Measurements from ENCODE around the gene MLPH. TPM values are rescaled to one million over a fixed set of nuclear protein-coding genes. Genes with fewer than 3 reads are reported as not detected.
A peak's percentile ranks its signal among the peaks of the same experiment; 100 is the strongest.
"Not testable (repeated sequence)": the region's sequence is repeated elsewhere in the genome, so short reads cannot be mapped to it uniquely, and the experiment has no call there.

MLPH gene
- polyA plus RNA-seq, 4 donors = 13.2 to 52.0 (median 18.9) TPM

- Histone ChIP-seq H3K27ac (ENCODE audit: low read depth in 1 of 3, low read length in 2 of 3) (no peak overlapping the region), H3K4me3 (ENCODE audit: low read depth in 1 of 3, low read length in 3 of 3) (no peak overlapping the region), H3K9me3 (ENCODE audit: control insufficient read depth in 2 of 2, insufficient read depth in 1 of 2, low read depth in 1 of 2, low read length in 1 of 2) (no peaks in the 10 kb centered on the region), H3K36me3 (ENCODE audit: control insufficient read depth in 3 of 3, insufficient read depth in 2 of 3, low read depth in 1 of 3, low read length in 3 of 3) (no peaks in the 10 kb centered on the region), H3K27me3 (ENCODE audit: control insufficient read depth in 3 of 3, insufficient read depth in 3 of 3, low read length in 3 of 3) (peaks cover 0 to 3% (median 0%) of the 10 kb centered on the region in 3 donors), H3K4me1 (ENCODE audit: control insufficient read depth in 3 of 3, insufficient read depth in 2 of 3, low read depth in 1 of 3, low read length in 2 of 3) (peaks cover 0 to 7% (median 0%) of the 10 kb centered on the region in 3 donors)
- FAIRE-seq = no peak
- WGBS, 3 donors = 75 to 82% (median 81%) methylated on average over 3 of the region's 3 CpGs
- no peak for DNase-seq
These were observed 27.3 kb upstream of the MLPH start for GRCh38 chr2:237459741-237460174.

DNA sequence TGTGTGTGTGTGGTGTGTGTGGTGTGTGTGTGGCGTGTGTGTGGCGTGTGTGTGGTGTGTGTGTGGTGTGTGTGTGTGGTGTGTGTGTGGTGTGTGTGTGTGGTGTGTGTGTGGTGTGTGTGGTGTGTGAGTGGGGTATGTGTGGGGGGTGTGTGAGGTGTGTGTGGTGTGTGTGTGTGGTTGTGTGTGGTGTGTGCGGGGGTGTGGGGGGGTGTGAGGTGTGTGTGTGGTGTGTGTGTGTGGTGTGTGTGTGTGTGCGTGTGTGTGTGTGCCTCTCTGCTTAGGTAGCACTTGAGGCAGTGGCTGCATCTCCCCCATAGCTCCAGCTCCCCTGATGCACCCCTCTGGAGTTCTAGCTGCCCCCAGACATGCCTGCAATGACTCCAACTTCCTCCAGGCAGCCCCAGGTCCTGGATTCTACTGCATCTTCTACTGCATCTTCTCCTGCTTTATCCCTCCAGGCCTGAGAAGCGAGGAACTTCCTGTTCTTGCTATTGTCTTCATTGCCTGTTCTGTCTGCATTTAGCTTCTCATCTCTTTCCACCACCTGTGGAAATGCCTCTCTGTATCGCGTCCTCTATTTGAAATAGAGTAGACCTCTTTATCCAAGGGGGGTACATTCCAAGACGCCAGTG, 22.2 kb upstream of the MLPH start:
- Histone ChIP-seq H3K36me3 (ENCODE audit: control insufficient read depth in 3 of 3, insufficient read depth in 2 of 3, low read depth in 1 of 3, low read length in 3 of 3) (no peaks in the 10 kb centered on the region), H3K27ac (ENCODE audit: low read depth in 1 of 3, low read length in 2 of 3) (no peak overlapping the region), H3K9me3 (ENCODE audit: control insufficient read depth in 2 of 2, insufficient read depth in 1 of 2, low read depth in 1 of 2, low read length in 1 of 2) (no peaks in the 10 kb centered on the region), H3K4me3 (ENCODE audit: low read depth in 1 of 3, low read length in 3 of 3) (no peak overlapping the region), H3K27me3 (ENCODE audit: control insufficient read depth in 3 of 3, insufficient read depth in 3 of 3, low read length in 3 of 3) (no peaks in the 10 kb centered on the region), H3K4me1 (ENCODE audit: control insufficient read depth in 3 of 3, insufficient read depth in 2 of 3, low read depth in 1 of 3, low read length in 2 of 3) (no peaks in the 10 kb centered on the region)
- no peak for DNase-seq
- no peak for FAIRE-seq
- 84 to 92% (median 90%) methylated on average over 6 to 8 of the region's 8 CpGs for WGBS, 3 donors

DNA sequence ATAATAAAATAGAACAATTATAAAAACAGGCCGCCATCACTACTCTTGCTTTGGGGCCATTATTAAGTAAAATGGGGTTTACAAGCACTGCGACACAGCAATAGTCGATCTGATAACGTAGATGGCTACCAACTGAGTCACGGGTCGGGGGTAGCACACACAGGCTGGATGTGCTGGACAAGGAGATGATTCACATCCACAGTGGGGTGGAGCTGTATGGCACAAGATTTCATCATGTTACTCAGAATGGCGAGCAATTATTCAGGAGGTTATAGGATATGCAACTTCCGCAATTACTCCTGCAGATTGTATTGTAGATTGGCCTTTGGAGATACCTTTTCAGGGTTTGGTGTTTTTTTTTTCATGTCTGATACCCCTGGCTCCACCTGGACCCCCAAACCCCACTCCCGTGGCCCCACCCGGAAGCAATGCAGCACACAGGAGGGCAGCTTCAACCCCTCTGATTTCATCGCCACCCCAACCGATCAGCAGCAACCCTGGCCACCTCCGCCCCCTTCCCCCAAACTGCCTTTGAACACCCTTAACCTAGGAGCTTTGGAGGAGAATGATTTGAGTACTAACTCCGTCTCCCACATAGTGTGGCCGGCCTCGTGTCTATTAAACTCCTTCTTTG, 21.4 kb upstream of the MLPH start:
- peak overlapping the region in 1 of 3 donors; percentile 5 for H3K27ac ChIP-seq (ENCODE audit: low read depth in 1 of 3, low read length in 2 of 3)
- H3K4me3 ChIP-seq (ENCODE audit: low read depth in 1 of 3, low read length in 3 of 3) = no peak overlapping the region
- no peaks in the 10 kb centered on the region for H3K4me1 ChIP-seq (ENCODE audit: control insufficient read depth in 3 of 3, insufficient read depth in 2 of 3, low read depth in 1 of 3, low read length in 2 of 3)
- DNase-seq (no peak), FAIRE-seq (no peak)
- H3K9me3 ChIP-seq (ENCODE audit: control insufficient read depth in 2 of 2, insufficient read depth in 1 of 2, low read depth in 1 of 2, low read length in 1 of 2) = no peaks in the 10 kb centered on the region
- 84 to 95% (median 88%) methylated on average over 16 of the region's 16 CpGs for WGBS, 3 donors
- no peaks in the 10 kb centered on the region for H3K27me3 ChIP-seq (ENCODE audit: control insufficient read depth in 3 of 3, insufficient read depth in 3 of 3, low read length in 3 of 3)
- no peaks in the 10 kb centered on the region for H3K36me3 ChIP-seq (ENCODE audit: control insufficient read depth in 3 of 3, insufficient read depth in 2 of 3, low read depth in 1 of 3, low read length in 3 of 3)

DNA sequence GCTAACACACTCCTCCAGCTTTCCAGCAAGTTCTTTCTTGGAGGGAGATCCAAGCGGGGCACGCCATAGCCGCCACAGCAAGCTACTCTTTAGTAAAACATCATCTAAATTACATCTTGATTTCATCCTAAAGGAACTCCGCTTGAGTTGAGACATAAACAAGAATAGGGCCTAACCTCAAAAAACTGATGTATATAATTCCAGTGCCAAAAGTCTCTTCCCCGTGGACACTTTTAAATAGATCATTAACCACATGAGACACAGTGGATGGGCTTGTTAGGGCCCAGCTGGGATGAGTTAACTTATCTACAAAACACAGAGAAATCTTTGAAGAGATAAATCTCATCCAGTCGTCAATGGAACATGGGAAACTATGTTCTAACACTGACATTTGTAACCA, 20.8 kb upstream of the MLPH start:
- DNase-seq (peak in 1 of 2 donors; percentile 25), FAIRE-seq (no peak)
- 53 to 77% (median 76%) methylated on average over 6 of the region's 6 CpGs for WGBS, 3 donors
- Histone ChIP-seq H3K27me3 (ENCODE audit: control insufficient read depth in 3 of 3, insufficient read depth in 3 of 3, low read length in 3 of 3) (no peaks in the 10 kb centered on the region), H3K27ac (ENCODE audit: low read depth in 1 of 3, low read length in 2 of 3) (peak overlapping the region in 1 of 3 donors; percentile 5), H3K4me1 (ENCODE audit: control insufficient read depth in 3 of 3, insufficient read depth in 2 of 3, low read depth in 1 of 3, low read length in 2 of 3) (no peaks in the 10 kb centered on the region), H3K36me3 (ENCODE audit: control insufficient read depth in 3 of 3, insufficient read depth in 2 of 3, low read depth in 1 of 3, low read length in 3 of 3) (no peaks in the 10 kb centered on the region), H3K4me3 (ENCODE audit: low read depth in 1 of 3, low read length in 3 of 3) (no peak overlapping the region), H3K9me3 (ENCODE audit: control insufficient read depth in 2 of 2, insufficient read depth in 1 of 2, low read depth in 1 of 2, low read length in 1 of 2) (no peaks in the 10 kb centered on the region)

GRCh38 chr2:237467447-237468179, 19.4 kb upstream of the MLPH start:
- FAIRE-seq (no peak), DNase-seq (no peak)
- 43 to 67% (median 60%) methylated on average over 5 of the region's 5 CpGs for WGBS, 3 donors
- Histone ChIP-seq H3K4me3 (ENCODE audit: low read depth in 1 of 3, low read length in 3 of 3) (no peak overlapping the region), H3K27ac (ENCODE audit: low read depth in 1 of 3, low read length in 2 of 3) (no peak overlapping the region), H3K4me1 (ENCODE audit: control insufficient read depth in 3 of 3, insufficient read depth in 2 of 3, low read depth in 1 of 3, low read length in 2 of 3) (no peaks in the 10 kb centered on the region), H3K27me3 (ENCODE audit: control insufficient read depth in 3 of 3, insufficient read depth in 3 of 3, low read length in 3 of 3) (no peaks in the 10 kb centered on the region), H3K36me3 (ENCODE audit: control insufficient read depth in 3 of 3, insufficient read depth in 2 of 3, low read depth in 1 of 3, low read length in 3 of 3) (no peaks in the 10 kb centered on the region), H3K9me3 (ENCODE audit: control insufficient read depth in 2 of 2, insufficient read depth in 1 of 2, low read depth in 1 of 2, low read length in 1 of 2) (no peaks in the 10 kb centered on the region)

GRCh38 chr2:237469410-237469809, 17.6 kb upstream of the MLPH start:
- not testable (repeated sequence) for DNase-seq; H3K27ac ChIP-seq (ENCODE audit: low read depth in 1 of 3, low read length in 2 of 3); H3K9me3 ChIP-seq (ENCODE audit: control insufficient read depth in 2 of 2, insufficient read depth in 1 of 2, low read depth in 1 of 2, low read length in 1 of 2); H3K36me3 ChIP-seq (ENCODE audit: control insufficient read depth in 3 of 3, insufficient read depth in 2 of 3, low read depth in 1 of 3, low read length in 3 of 3); H3K27me3 ChIP-seq (ENCODE audit: control insufficient read depth in 3 of 3, insufficient read depth in 3 of 3, low read length in 3 of 3); FAIRE-seq; H3K4me3 ChIP-seq (ENCODE audit: low read depth in 1 of 3, low read length in 3 of 3); H3K4me1 ChIP-seq (ENCODE audit: control insufficient read depth in 3 of 3, insufficient read depth in 2 of 3, low read depth in 1 of 3, low read length in 2 of 3)
- 66 to 76% (median 73%) methylated on average over 7 of the region's 7 CpGs for WGBS, 3 donors

- H3K4me3 ChIP-seq (ENCODE audit: low read depth in 1 of 3, low read length in 3 of 3) = no peak overlapping the region
- H3K9me3 ChIP-seq (ENCODE audit: control insufficient read depth in 2 of 2, insufficient read depth in 1 of 2, low read depth in 1 of 2, low read length in 1 of 2) = no peaks in the 10 kb centered on the region
- 49 to 76% (median 56%) methylated on average over 4 of the region's 4 CpGs for WGBS, 3 donors
- H3K36me3 ChIP-seq (ENCODE audit: control insufficient read depth in 3 of 3, insufficient read depth in 2 of 3, low read depth in 1 of 3, low read length in 3 of 3) = no peaks in the 10 kb centered on the region
- FAIRE-seq (no peak), DNase-seq (peak in 1 of 2 donors; percentile 35)
- H3K27me3 ChIP-seq (ENCODE audit: control insufficient read depth in 3 of 3, insufficient read depth in 3 of 3, low read length in 3 of 3) = no peaks in the 10 kb centered on the region
- no peak overlapping the region for H3K27ac ChIP-seq (ENCODE audit: low read depth in 1 of 3, low read length in 2 of 3)
- peaks cover 0 to 12% (median 6%) of the 10 kb centered on the region in 3 donors for H3K4me1 ChIP-seq (ENCODE audit: control insufficient read depth in 3 of 3, insufficient read depth in 2 of 3, low read depth in 1 of 3, low read length in 2 of 3)
These were observed 17.2 kb upstream of the MLPH start for GRCh38 chr2:237469849-237470248.

- no peak overlapping the region for H3K27ac ChIP-seq (ENCODE audit: low read depth in 1 of 3, low read length in 2 of 3)
- no peaks in the 10 kb centered on the region for H3K36me3 ChIP-seq (ENCODE audit: control insufficient read depth in 3 of 3, insufficient read depth in 2 of 3, low read depth in 1 of 3, low read length in 3 of 3)
- 80 to 85% (median 83%) methylated on average over 7 of the region's 7 CpGs for WGBS, 3 donors
- no peak overlapping the region for H3K4me3 ChIP-seq (ENCODE audit: low read depth in 1 of 3, low read length in 3 of 3)
- H3K27me3 ChIP-seq (ENCODE audit: control insufficient read depth in 3 of 3, insufficient read depth in 3 of 3, low read length in 3 of 3) = no peaks in the 10 kb centered on the region
- no peak for DNase-seq
- no peak for FAIRE-seq
- H3K4me1 ChIP-seq (ENCODE audit: control insufficient read depth in 3 of 3, insufficient read depth in 2 of 3, low read depth in 1 of 3, low read length in 2 of 3) = peaks cover 0 to 17% (median 6%) of the 10 kb centered on the region in 3 donors
- no peaks in the 10 kb centered on the region for H3K9me3 ChIP-seq (ENCODE audit: control insufficient read depth in 2 of 2, insufficient read depth in 1 of 2, low read depth in 1 of 2, low read length in 1 of 2)
These were observed 16.1 kb upstream of the MLPH start for GRCh38 chr2:237470914-237471313.

All from small intestine (tissue), 7 donors.